ENCODE measurements around the gene RPTOR.
"Not testable (repeated sequence)": the region's sequence is repeated elsewhere in the genome, so short reads cannot be mapped to it uniquely, and the experiment has no call there.

RPTOR gene

GRCh38 chr17:80529904-80530292 lies 14.7 kb upstream of the RPTOR start:
- H2AFZ ChIP-seq, result no peak overlapping the region
- no peaks in the 10 kb centered on the region for H3K4me1 ChIP-seq
- H3K4me3 ChIP-seq (ENCODE audit: low read depth, low read length), result no peak overlapping the region
- H3K27ac ChIP-seq, result no peak overlapping the region
- H3K4me2 ChIP-seq (ENCODE audit: low read length), result no peak overlapping the region
- TF ChIP-seq CTCF (IDR thresholded peaks at IDR 0.05), result no peak
- H3K27me3 ChIP-seq (ENCODE audit: control insufficient read depth, insufficient read depth, low read length), result no peaks in the 10 kb centered on the region
- no peaks in the 10 kb centered on the region for H3K9me3 ChIP-seq (ENCODE audit: control insufficient read depth, low read length)
- no peak overlapping the region for H3K9ac ChIP-seq
- H3K36me3 ChIP-seq (ENCODE audit: control insufficient read depth, insufficient read depth, low read length), result no peaks in the 10 kb centered on the region
- H3K79me2 ChIP-seq, result no peaks in the 10 kb centered on the region

- Histone ChIP-seq H3K4me1 (no peaks in the 10 kb centered on the region), H3K79me2 (no peaks in the 10 kb centered on the region), H3K27me3 (ENCODE audit: control insufficient read depth, insufficient read depth, low read length) (no peaks in the 10 kb centered on the region), H3K4me2 (ENCODE audit: low read length) (no peak overlapping the region), H3K27ac (no peak overlapping the region), H2AFZ (no peak overlapping the region), H3K4me3 (ENCODE audit: low read depth, low read length) (no peak overlapping the region), H3K9me3 (ENCODE audit: control insufficient read depth, low read length) (no peaks in the 10 kb centered on the region), H3K9ac (no peak overlapping the region), H3K36me3 (ENCODE audit: control insufficient read depth, insufficient read depth, low read length) (no peaks in the 10 kb centered on the region)
- no peak for TF ChIP-seq CTCF (IDR thresholded peaks at IDR 0.05)
Measured at GRCh38 chr17:80531400-80531799, 13.2 kb upstream of the RPTOR start.

DNA sequence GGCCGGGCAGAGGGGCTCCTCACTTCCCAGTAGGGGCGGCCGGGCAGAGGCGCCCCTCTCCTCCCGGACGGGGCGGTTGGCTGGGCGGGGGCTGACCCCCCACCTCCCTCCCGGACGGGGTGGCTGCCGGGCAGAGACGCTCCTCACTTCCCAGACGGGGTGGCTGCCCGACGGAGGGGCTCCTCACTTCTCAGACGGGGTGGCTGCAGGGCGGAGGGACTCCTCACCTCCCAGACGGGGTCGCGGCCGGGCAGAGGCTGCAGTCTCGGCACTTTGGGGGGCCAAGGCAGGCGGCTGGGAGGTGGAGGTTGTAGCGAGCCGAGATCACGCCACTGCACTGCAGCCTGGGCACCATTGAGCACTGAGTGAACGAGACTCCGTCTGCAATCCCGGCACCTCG lies 7.3 kb upstream of the RPTOR start:
- not testable (repeated sequence) for H3K4me3 ChIP-seq (ENCODE audit: low read depth, low read length); H3K9me3 ChIP-seq (ENCODE audit: control insufficient read depth, low read length); H3K79me2 ChIP-seq; H3K4me1 ChIP-seq; H3K4me2 ChIP-seq (ENCODE audit: low read length); H2AFZ ChIP-seq; H3K27me3 ChIP-seq (ENCODE audit: control insufficient read depth, insufficient read depth, low read length); H3K9ac ChIP-seq; H3K27ac ChIP-seq; H3K36me3 ChIP-seq (ENCODE audit: control insufficient read depth, insufficient read depth, low read length)

GRCh38 chr17:80538484-80538883 lies 6.2 kb upstream of the RPTOR start:
- Histone ChIP-seq H3K4me3 (ENCODE audit: low read depth, low read length) (no peak overlapping the region), H3K79me2 (no peaks in the 10 kb centered on the region), H3K9me3 (ENCODE audit: control insufficient read depth, low read length) (no peaks in the 10 kb centered on the region), H3K9ac (no peak overlapping the region), H3K27me3 (ENCODE audit: control insufficient read depth, insufficient read depth, low read length) (no peaks in the 10 kb centered on the region), H2AFZ (no peak overlapping the region), H3K27ac (no peak overlapping the region), H3K4me1 (no peaks in the 10 kb centered on the region), H3K36me3 (ENCODE audit: control insufficient read depth, insufficient read depth, low read length) (no peaks in the 10 kb centered on the region), H3K4me2 (ENCODE audit: low read length) (no peak overlapping the region)
- TF ChIP-seq CTCF (IDR thresholded peaks at IDR 0.05), result no peak

- TF ChIP-seq CTCF (IDR thresholded peaks at IDR 0.05), result no peak
- Histone ChIP-seq H2AFZ (peak overlapping the region; percentile 77), H3K4me3 (ENCODE audit: low read depth, low read length) (no peak overlapping the region), H3K9me3 (ENCODE audit: control insufficient read depth, low read length) (no peaks in the 10 kb centered on the region), H3K4me2 (ENCODE audit: low read length) (no peak overlapping the region), H3K4me1 (no peaks in the 10 kb centered on the region), H3K27ac (no peak overlapping the region), H3K36me3 (ENCODE audit: control insufficient read depth, insufficient read depth, low read length) (no peaks in the 10 kb centered on the region), H3K27me3 (ENCODE audit: control insufficient read depth, insufficient read depth, low read length) (no peaks in the 10 kb centered on the region), H3K79me2 (no peaks in the 10 kb centered on the region), H3K9ac (no peak overlapping the region)
Measured at GRCh38 chr17:80539022-80539641, 5.5 kb upstream of the RPTOR start.

All from parathyroid adenoma (tissue), 2 donors.